SJCRH30 (cell line): Measurements from ENCODE around the gene UBE2O. TPM values are rescaled to one million over a fixed set of nuclear protein-coding genes. Genes with fewer than 3 reads are reported as not detected.

Source experiments
- DNase-seq, 2 experiments: peaks; one replicate each; pipeline ENCODE4 v3.0.0-alpha.2; 2015 to 2020
- H3K27ac ChIP-seq: fragments of 250-450 bp; sonication (Bioruptor Pico); 2 replicates; pipeline ENCODE4 v1.5.1; 2020; ENCODE audit warnings: mild to moderate bottlenecking, moderate library complexity
- H3K27me3 ChIP-seq: fragments of 250-450 bp; sonication (Bioruptor Pico); 2 replicates; pipeline ENCODE4 v1.5.1; 2020; ENCODE audit warnings: mild to moderate bottlenecking, moderate library complexity
- H3K36me3 ChIP-seq: fragments of 250-450 bp; sonication (Bioruptor Pico); 2 replicates; pipeline ENCODE4 v1.5.1; 2020; ENCODE audit warnings: mild to moderate bottlenecking, moderate library complexity
- H3K4me1 ChIP-seq: fragments of 250-450 bp; sonication (Bioruptor Pico); 2 replicates; pipeline ENCODE4 v1.5.1; 2020; ENCODE audit warnings: mild to moderate bottlenecking, moderate library complexity
- H3K4me3 ChIP-seq: fragments of 250-450 bp; sonication (Bioruptor Pico); 2 replicates; pipeline ENCODE4 v1.5.1; 2020; ENCODE audit warnings: mild to moderate bottlenecking, moderate library complexity
- H3K9me3 ChIP-seq: fragments of 250-450 bp; sonication (Bioruptor Pico); replicated peaks from 2 replicates; pipeline ENCODE4 v1.5.1; 2020; ENCODE audit warnings: mild to moderate bottlenecking, moderate library complexity
- total RNA-seq: library from RNA; depleted of rRNA; stranded (reverse); fragments of >200 nt; shearing (Covaris generic); gene quantifications from 2 replicates; pipeline ENCODE4 v1.2.3, GENCODE V29; 2014; rRNA removed

UBE2O gene
- total RNA-seq, 1 experiment from 2014 or later: 40.9 TPM

GRCh38 chr17:76345377-76345974 lies 107.5 kb downstream of the UBE2O start:
- Histone ChIP-seq H3K4me3 (no peak overlapping the region), H3K36me3 (peaks cover 54% of the 10 kb centered on the region), H3K27ac (no peak overlapping the region), H3K9me3 (no peaks in the 10 kb centered on the region), H3K27me3 (no peaks in the 10 kb centered on the region), H3K4me1 (no peaks in the 10 kb centered on the region)
- no peak for DNase-seq

GRCh38 chr17:76343106-76343505 lies 109.8 kb downstream of the UBE2O start:
- no peaks in the 10 kb centered on the region for H3K9me3 ChIP-seq
- H3K4me1 ChIP-seq: no peaks in the 10 kb centered on the region
- peaks cover 48% of the 10 kb centered on the region for H3K36me3 ChIP-seq
- no peak overlapping the region for H3K27ac ChIP-seq
- no peaks in the 10 kb centered on the region for H3K27me3 ChIP-seq
- DNase-seq: no peak
- no peak overlapping the region for H3K4me3 ChIP-seq

- H3K27me3 ChIP-seq: no peaks in the 10 kb centered on the region
- no peak overlapping the region for H3K27ac ChIP-seq
- H3K9me3 ChIP-seq: no peaks in the 10 kb centered on the region
- peaks cover 14% of the 10 kb centered on the region for H3K4me1 ChIP-seq
- peaks cover 34% of the 10 kb centered on the region for H3K36me3 ChIP-seq
- no peak overlapping the region for H3K4me3 ChIP-seq
- DNase-seq: no peak
Observed at GRCh38 chr17:76341301-76341700, 111.7 kb downstream of the UBE2O start.

Other genes starting within 250 kb of the UBE2O start
- 3.3 and 3.5 TPM in 2 replicates for gene RNF157, start 212.7 kb downstream of the UBE2O start, total RNA-seq
- 40.7 and 41.9 TPM in 2 replicates for gene UBALD2, start 187.8 kb downstream of the UBE2O start, total RNA-seq
- 2.7 and 3.5 TPM in 2 replicates for gene QRICH2, start 144.9 kb downstream of the UBE2O start, total RNA-seq
- 69.3 and 70.0 TPM in 2 replicates for gene PRPSAP1, start 99.2 kb downstream of the UBE2O start, total RNA-seq
- gene SPHK1, start 68.5 kb downstream of the UBE2O start, total RNA-seq: 5.4 and 5.8 TPM in 2 replicates
- gene AANAT, start 14.5 kb upstream of the UBE2O start, total RNA-seq: 0.24 and 0.58 TPM in 2 replicates
- 2.4 and 2.5 TPM in 2 replicates for gene RHBDF2, start 48.3 kb upstream of the UBE2O start, total RNA-seq
- gene CYGB, start 84.6 kb upstream of the UBE2O start, total RNA-seq: not detected in 2 replicates
- gene PRCD, start 86.9 kb upstream of the UBE2O start, total RNA-seq: 2.1 and 3.4 TPM in 2 replicates
- 0.20 TPM in 1 of 2 replicates, not detected in the other for gene ST6GALNAC2, start 132.7 kb upstream of the UBE2O start, total RNA-seq
- not detected in 2 replicates for gene ST6GALNAC1, start 190.6 kb upstream of the UBE2O start, total RNA-seq